H9 (cell line): ENCODE measurements around the gene CAMLG. TPM values are rescaled to one million over a fixed set of nuclear protein-coding genes. Genes with fewer than 3 reads are reported as not detected.

Source experiments
- DNase-seq: peaks from one replicate; pipeline ENCODE4 v3.0.0-alpha.2; 2017
- H2AFZ ChIP-seq: one replicate; pipeline ENCODE4 v1.6.1; 2013; ENCODE audit warnings: mild to moderate bottlenecking, low read length, control low read depth, moderate library complexity
- H2AK5ac ChIP-seq: 2 replicates; pipeline ENCODE4 v1.6.1; 2013; ENCODE audit warnings: low read length, control low read depth, mixed read lengths; ENCODE audit not compliant: insufficient read length
- H2BK120ac ChIP-seq: one replicate; pipeline ENCODE4 v1.6.1; 2013; ENCODE audit warnings: low read depth, mild to moderate bottlenecking, low read length, control low read depth, inconsistent platforms; ENCODE audit not compliant: poor library complexity, severe bottlenecking
- H2BK12ac ChIP-seq: 2 replicates; pipeline ENCODE4 v1.6.1; 2013; ENCODE audit warnings: low read length, control low read depth, mixed read lengths, low read depth; ENCODE audit not compliant: insufficient read length
- H2BK15ac ChIP-seq: 2 replicates; pipeline ENCODE4 v1.6.1; 2013; ENCODE audit warnings: low read depth, low read length, control low read depth
- H2BK20ac ChIP-seq: one replicate; pipeline ENCODE4 v1.6.1; 2013; ENCODE audit warnings: low read depth, mild to moderate bottlenecking, low read length, control low read depth, inconsistent platforms; ENCODE audit not compliant: poor library complexity, severe bottlenecking
- H2BK5ac ChIP-seq: 2 replicates; pipeline ENCODE4 v1.6.1; 2013; ENCODE audit warnings: low read length, control low read depth, mixed read lengths; ENCODE audit not compliant: insufficient read length
- H3K14ac ChIP-seq: 2 replicates; pipeline ENCODE4 v1.6.1; 2013; ENCODE audit warnings: low read length, control low read depth; ENCODE audit not compliant: insufficient read depth
- H3K18ac ChIP-seq: 2 replicates; pipeline ENCODE4 v1.6.1; 2013; ENCODE audit warnings: low read depth, mild to moderate bottlenecking, mixed read lengths, low read length, control low read depth; ENCODE audit not compliant: insufficient read length
- H3K23ac ChIP-seq: 2 replicates; pipeline ENCODE4 v1.6.1; 2013; ENCODE audit warnings: low read length, control low read depth, mixed read lengths, low read depth; ENCODE audit not compliant: insufficient read length
- H3K23me2 ChIP-seq: 2 replicates; pipeline ENCODE4 v1.6.1; 2013; ENCODE audit warnings: low read depth, mild to moderate bottlenecking, mixed read lengths, low read length, control low read depth; ENCODE audit not compliant: insufficient read length, poor library complexity, severe bottlenecking
- H3K27ac ChIP-seq: 2 replicates; pipeline ENCODE4 v1.5.1; 2013; ENCODE audit warnings: low read length, control low read depth, mixed read lengths, low read depth; ENCODE audit not compliant: insufficient read length
- H3K27me3 ChIP-seq: 2 replicates; pipeline ENCODE4 v1.6.1; 2013; ENCODE audit warnings: low read length, control low read depth, inconsistent platforms; ENCODE audit not compliant: insufficient read depth
- H3K4ac ChIP-seq: 2 replicates; pipeline ENCODE4 v1.6.1; 2013; ENCODE audit warnings: low read depth, mild to moderate bottlenecking, control low read depth, inconsistent platforms, low read length, moderate library complexity
- H3K4me1 ChIP-seq: 2 replicates; pipeline ENCODE4 v1.6.1; 2013; ENCODE audit warnings: low read length, control low read depth, inconsistent platforms; ENCODE audit not compliant: insufficient read depth
- H3K4me2 ChIP-seq: 2 replicates; pipeline ENCODE4 v1.6.1; 2013; ENCODE audit warnings: low read length, control low read depth, mixed read lengths; ENCODE audit not compliant: insufficient read length, insufficient read depth
- H3K56ac ChIP-seq: 2 replicates; pipeline ENCODE4 v1.6.1; 2013; ENCODE audit warnings: low read depth, mild to moderate bottlenecking, mixed read lengths, low read length, control low read depth; ENCODE audit not compliant: insufficient read length
- H3K79me1 ChIP-seq: 2 replicates; pipeline ENCODE4 v1.6.1; 2013; ENCODE audit warnings: low read depth, mild to moderate bottlenecking, moderate library complexity, low read length, control low read depth, inconsistent platforms; ENCODE audit not compliant: insufficient read depth, poor library complexity, severe bottlenecking
- H3K79me2 ChIP-seq: 2 replicates; pipeline ENCODE4 v1.6.1; 2013; ENCODE audit warnings: low read length, control low read depth, inconsistent platforms; ENCODE audit not compliant: insufficient read depth
- H3K9ac ChIP-seq: 2 replicates; pipeline ENCODE4 v1.6.1; 2013; ENCODE audit warnings: low read length, control low read depth, mixed read lengths; ENCODE audit not compliant: insufficient read length; ENCODE audit errors: extremely low read depth
- H3K9me3 ChIP-seq: one replicate; pipeline ENCODE4 v1.6.1; 2013; ENCODE audit warnings: low read depth, low read length, inconsistent platforms; ENCODE audit not compliant: control insufficient read depth
- H3T11ph ChIP-seq: one replicate; pipeline ENCODE4 v1.6.1; 2013; ENCODE audit warnings: mild to moderate bottlenecking, low read length, control low read depth, inconsistent platforms
- H4K20me1 ChIP-seq: one replicate; pipeline ENCODE4 v1.6.1; 2013; ENCODE audit not compliant: control insufficient read depth, insufficient read length, insufficient read depth
- H4K5ac ChIP-seq: 2 replicates; pipeline ENCODE4 v1.6.1; 2013; ENCODE audit warnings: low read depth, mild to moderate bottlenecking, mixed read lengths, low read length, control low read depth; ENCODE audit not compliant: insufficient read length
- H4K8ac ChIP-seq: replicated peaks from 2 replicates; pipeline ENCODE4 v1.6.1; 2013; ENCODE audit warnings: low read length, control low read depth, mixed read lengths, low read depth; ENCODE audit not compliant: insufficient read length
- H4K91ac ChIP-seq: 2 replicates; pipeline ENCODE4 v1.6.1; 2013; ENCODE audit warnings: low read depth, mild to moderate bottlenecking, moderate library complexity, mixed read lengths, low read length, control low read depth; ENCODE audit not compliant: insufficient read length
- H3K27ac Mint-ChIP-seq, 3 experiments: 2 replicates in 2 of 3; 3 replicates in 1 of 3; pipeline ENCODE4 v1.8.0; 2020 to 2021; ENCODE audit warnings: mixed read lengths in 3 of 3, mild to moderate bottlenecking in 1 of 3, moderate library complexity in 1 of 3
- H3K27me3 Mint-ChIP-seq: 2 replicates; pipeline ENCODE4 v1.8.0; 2021; ENCODE audit warnings: low read depth, mild to moderate bottlenecking, moderate library complexity, mixed read lengths
- H3K36me3 Mint-ChIP-seq, 3 experiments: 2 replicates in 2 of 3; 3 replicates in 1 of 3; pipeline ENCODE4 v1.8.0; 2020 to 2021; ENCODE audit warnings: low read depth in 3 of 3, mixed read lengths in 3 of 3; ENCODE audit not compliant: insufficient read depth in 1 of 3
- H3K4me1 Mint-ChIP-seq, 2 experiments: 2 replicates each; pipeline ENCODE4 v1.8.0; 2020; ENCODE audit warnings: mixed read lengths in 2 of 2
- H3K4me3 Mint-ChIP-seq, 2 experiments: 2 replicates in 1 of 2; 3 replicates in 1 of 2; pipeline ENCODE4 v1.8.0; 2020 to 2021; ENCODE audit warnings: mild to moderate bottlenecking in 2 of 2, mixed read lengths in 2 of 2, moderate library complexity in 1 of 2
- H3K9me3 Mint-ChIP-seq, 2 experiments: 2 replicates in 1 of 2; 3 replicates in 1 of 2; pipeline ENCODE4 v1.8.0; 2020; ENCODE audit warnings: mild to moderate bottlenecking in 2 of 2, mixed read lengths in 2 of 2, moderate library complexity in 1 of 2
- CTCF ChIP-seq: fragments of 200-600 bp; sonication (generic); conservative IDR thresholded peaks from 3 replicates; pipeline ENCODE4 v1.8.0; 2021; ENCODE audit warnings: antibody characterized with exemption, mild to moderate bottlenecking
- WGBS: extraction: QIAGEN DNeasy Blood & Tissue Kit; methylation state at CpG from one replicate; pipeline ENCODE4 v1.1.7; 2013; ENCODE audit warnings: missing lambda C conversion rate, low lambda C conversion rate, mixed read lengths; ENCODE audit not compliant: insufficient read length; ENCODE audit errors: extremely low coverage; 5-methylcytosine and 5-hydroxymethylcytosine counted together
- total RNA-seq: library from RNA; stranded (reverse); gene quantifications from 2 replicates; pipeline ENCODE4 v1.2.1, GENCODE V29; 2021

Gene CAMLG
- total RNA-seq, 1 experiment from 2014 or later: 33.1 TPM

GRCh38 chr5:134708301-134708700, 30.0 kb upstream of the CAMLG start:
- Histone ChIP-seq H3T11ph (no peak overlapping the region), H3K4me1 (no peaks in the 10 kb centered on the region), H4K8ac (no peak overlapping the region), H3K27me3 (no peaks in the 10 kb centered on the region), H3K56ac (no peak overlapping the region), H3K23me2 (no peaks in the 10 kb centered on the region), H2AFZ (no peak overlapping the region), H4K20me1 (no peaks in the 10 kb centered on the region), H3K79me1 (no peaks in the 10 kb centered on the region), H2BK12ac (no peak overlapping the region), H4K91ac (no peak overlapping the region), H3K79me2 (no peaks in the 10 kb centered on the region), H3K4ac (no peak overlapping the region), H3K9me3 (no peaks in the 10 kb centered on the region), H4K5ac (no peak overlapping the region), H3K14ac (no peak overlapping the region), H2AK5ac (no peak overlapping the region), H2BK20ac (no peak overlapping the region), H3K4me2 (no peak overlapping the region), H2BK5ac (no peak overlapping the region), H2BK15ac (no peak overlapping the region), H3K9ac (no peak overlapping the region), H3K27ac (no peak overlapping the region), H2BK120ac (no peak overlapping the region), H3K18ac (no peak overlapping the region), H3K23ac (no peak overlapping the region)
- DNase-seq: no peak
- TF ChIP-seq CTCF: no peak
- Mint-ChIP-seq H3K36me3 (peaks cover 19 to 65% (median 51%) of the 10 kb centered on the region in 3 experiments), H3K27me3 (no peaks in the 10 kb centered on the region; the same call in 1 of the 2 replicates), H3K27ac (no peak overlapping the region), H3K4me3 (no peak overlapping the region), H3K4me1 (no peaks in the 10 kb centered on the region), H3K9me3 (no peaks in the 10 kb centered on the region; a peak in 1 of 5 replicates)
- no CpG with 5 or more reads among the region's 1 CpG for WGBS
